Activated CD4-positive, alpha-beta T cell treated with anti-CD3 and anti-CD28 coated beads, Interleukin-2, amount 10 ng/mL, durations not matched to agents 24 days and 14 days (primary cell): Measurements from ENCODE around the gene SAMSN1. TPM values are rescaled to one million over a fixed set of nuclear protein-coding genes. Genes with fewer than 3 reads are reported as not detected.

Source experiments
- DNase-seq: peaks from one replicate; pipeline ENCODE4 v3.0.0; 2022
- H3K27ac Mint-ChIP-seq: one replicate; pipeline ENCODE4 v1.8.0; 2022; ENCODE audit warnings: mild to moderate bottlenecking, mixed read lengths
- H3K27me3 Mint-ChIP-seq: one replicate; pipeline ENCODE4 v1.8.0; 2022; ENCODE audit warnings: mixed read lengths
- H3K36me3 Mint-ChIP-seq: one replicate; pipeline ENCODE4 v1.8.0; 2022; ENCODE audit warnings: low read depth, mild to moderate bottlenecking, mixed read lengths
- H3K4me1 Mint-ChIP-seq: one replicate; pipeline ENCODE4 v1.8.0; 2021; ENCODE audit warnings: mixed read lengths
- H3K4me3 Mint-ChIP-seq: one replicate; pipeline ENCODE4 v1.8.0; 2022; ENCODE audit warnings: mild to moderate bottlenecking, moderate library complexity, mixed read lengths
- H3K9me3 Mint-ChIP-seq: one replicate; pipeline ENCODE4 v1.8.0; 2021; ENCODE audit warnings: mixed read lengths
- intact Hi-C: fragments of 100-400 bp; cut with micrococcal nuclease; formaldehyde crosslinking; loops from one replicate; pipeline ENCODE4 v1.15.1; 2023
- total RNA-seq: library from RNA; stranded (reverse); gene quantifications from 2 replicates; pipeline ENCODE4 v1.2.3, GENCODE V29; 2022

Gene SAMSN1
- total RNA-seq, result 86.4 and 92.7 TPM in 2 replicates

DNA sequence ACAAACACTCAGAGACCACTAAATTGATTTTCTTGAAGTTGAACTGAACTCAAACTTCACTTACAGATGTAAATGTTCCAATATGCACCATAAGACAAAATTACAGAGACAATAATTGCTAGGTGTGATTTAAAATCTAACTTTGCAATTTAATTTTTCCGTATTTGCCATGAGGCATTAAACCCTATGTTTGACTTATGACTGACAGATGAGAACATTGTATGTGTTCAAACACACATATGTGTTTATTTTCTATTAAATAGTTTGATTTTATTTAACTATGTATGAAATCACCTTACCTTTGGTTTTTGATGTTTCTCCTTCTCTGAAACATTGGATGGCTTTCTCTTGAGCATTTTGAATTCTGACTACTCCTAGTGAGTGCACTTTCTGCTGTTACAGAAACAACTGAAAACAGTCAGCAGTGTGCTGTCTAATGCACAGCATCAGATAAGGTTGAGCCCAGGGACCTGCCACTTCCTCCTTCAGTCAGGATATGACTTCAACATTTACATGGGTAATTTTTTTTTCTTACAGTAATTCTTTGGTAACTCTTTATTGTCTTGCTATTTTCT lies at the start of gene SAMSN1:
Gene SAMSN1, minus strand, starts transcription at position 410 of the 575 bp plus-strand sequence. Its CDS starts 54 bp downstream, at position 356.
- H3K9me3 Mint-ChIP-seq, result peaks cover 12% of the 10 kb centered on the region
- H3K36me3 Mint-ChIP-seq, result peaks cover 22% of the 10 kb centered on the region
- peak; percentile 92 for DNase-seq
- H3K27ac Mint-ChIP-seq, result peak within 1 kb of the TSS; percentile 91
- intact Hi-C loops, result loop anchor here (1.0 to 5.0 kb wide), 7 partner anchors 8 to 1186 kb away; partner anchors contain the start of gene HSPA13
- H3K4me3 Mint-ChIP-seq, result peak within 1 kb of the TSS; percentile 95
- no peaks in the 10 kb centered on the region for H3K27me3 Mint-ChIP-seq
- H3K4me1 Mint-ChIP-seq, result peaks cover 52% of the 10 kb centered on the region

DNA sequence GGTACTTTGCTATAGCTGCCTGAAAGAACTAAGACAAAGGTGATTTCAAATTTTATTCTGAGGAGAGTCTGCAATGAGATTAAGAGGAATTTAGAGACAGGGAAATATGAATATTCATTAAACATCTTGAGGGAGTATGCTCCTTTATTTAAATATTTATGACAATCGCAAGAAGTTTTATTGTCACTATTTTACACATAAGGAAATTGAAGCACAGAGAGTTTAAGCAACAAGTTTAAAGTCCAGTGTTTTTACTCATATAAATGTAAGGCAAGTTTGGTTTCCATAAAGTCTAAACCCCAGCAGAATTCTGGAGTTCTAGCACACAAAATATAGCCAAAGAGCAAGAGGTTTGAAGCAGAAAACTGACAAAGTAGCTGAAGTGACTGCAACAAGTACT lies 49.3 kb upstream of the SAMSN1 start:
- H3K4me1 Mint-ChIP-seq, result peaks cover 20% of the 10 kb centered on the region
- H3K27ac Mint-ChIP-seq, result no peak overlapping the region
- peaks cover 20% of the 10 kb centered on the region for H3K36me3 Mint-ChIP-seq
- H3K27me3 Mint-ChIP-seq, result no peaks in the 10 kb centered on the region
- H3K4me3 Mint-ChIP-seq, result no peak overlapping the region
- intact Hi-C loops, result no loop called here
- no peak for DNase-seq
- peaks cover 27% of the 10 kb centered on the region for H3K9me3 Mint-ChIP-seq

DNA sequence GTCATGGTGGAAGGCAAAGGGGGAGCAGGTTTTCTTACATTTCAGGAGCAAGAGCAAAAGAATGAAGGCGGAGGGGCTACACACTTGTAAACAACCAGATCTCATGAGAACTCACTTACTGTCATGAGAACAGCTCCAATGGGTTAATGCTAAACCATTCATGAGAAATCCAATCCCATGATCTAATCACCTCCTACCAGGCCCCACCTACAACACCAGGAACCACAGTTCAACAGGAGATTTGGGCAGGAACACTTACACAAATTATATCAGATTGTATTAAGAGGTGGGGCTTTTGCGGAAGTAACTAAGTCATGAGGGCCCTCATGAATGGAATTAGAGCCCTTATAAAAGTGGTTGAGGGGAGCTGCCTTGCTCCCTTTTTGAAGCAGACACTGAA lies 48.9 kb upstream of the SAMSN1 start:
- Mint-ChIP-seq H3K27ac (no peak overlapping the region), H3K27me3 (no peaks in the 10 kb centered on the region), H3K36me3 (peaks cover 20% of the 10 kb centered on the region), H3K9me3 (peaks cover 27% of the 10 kb centered on the region), H3K4me3 (no peak overlapping the region), H3K4me1 (peaks cover 21% of the 10 kb centered on the region)
- intact Hi-C loops, result no loop called here
- DNase-seq, result no peak

DNA sequence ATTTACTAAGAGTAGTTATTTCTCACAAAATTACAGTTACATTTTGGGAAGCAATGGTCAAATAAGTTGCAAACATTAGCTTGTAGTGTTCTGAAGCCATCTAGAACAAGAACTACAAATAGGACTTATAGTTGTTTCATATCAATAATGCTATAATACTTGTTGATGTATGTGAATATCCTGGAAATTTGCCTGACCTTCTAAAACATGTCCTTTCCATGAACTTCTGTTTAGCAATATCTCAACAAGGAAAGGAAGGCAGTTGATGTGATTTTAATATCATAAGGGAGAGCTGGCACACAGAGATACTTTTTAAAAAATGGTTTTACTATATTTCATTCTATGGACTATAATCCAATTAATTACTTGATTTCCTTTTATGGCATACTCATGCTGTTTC lies 47.1 kb upstream of the SAMSN1 start:
- Mint-ChIP-seq H3K4me3 (no peak overlapping the region), H3K4me1 (peaks cover 26% of the 10 kb centered on the region), H3K36me3 (peaks cover 21% of the 10 kb centered on the region), H3K27me3 (no peaks in the 10 kb centered on the region), H3K27ac (no peak overlapping the region), H3K9me3 (peaks cover 25% of the 10 kb centered on the region)
- intact Hi-C loops, result loop anchor here (1.0 kb wide), 1 partner anchor 8 kb away; no protein-coding TSS in a partner anchor
- no peak for DNase-seq

DNA sequence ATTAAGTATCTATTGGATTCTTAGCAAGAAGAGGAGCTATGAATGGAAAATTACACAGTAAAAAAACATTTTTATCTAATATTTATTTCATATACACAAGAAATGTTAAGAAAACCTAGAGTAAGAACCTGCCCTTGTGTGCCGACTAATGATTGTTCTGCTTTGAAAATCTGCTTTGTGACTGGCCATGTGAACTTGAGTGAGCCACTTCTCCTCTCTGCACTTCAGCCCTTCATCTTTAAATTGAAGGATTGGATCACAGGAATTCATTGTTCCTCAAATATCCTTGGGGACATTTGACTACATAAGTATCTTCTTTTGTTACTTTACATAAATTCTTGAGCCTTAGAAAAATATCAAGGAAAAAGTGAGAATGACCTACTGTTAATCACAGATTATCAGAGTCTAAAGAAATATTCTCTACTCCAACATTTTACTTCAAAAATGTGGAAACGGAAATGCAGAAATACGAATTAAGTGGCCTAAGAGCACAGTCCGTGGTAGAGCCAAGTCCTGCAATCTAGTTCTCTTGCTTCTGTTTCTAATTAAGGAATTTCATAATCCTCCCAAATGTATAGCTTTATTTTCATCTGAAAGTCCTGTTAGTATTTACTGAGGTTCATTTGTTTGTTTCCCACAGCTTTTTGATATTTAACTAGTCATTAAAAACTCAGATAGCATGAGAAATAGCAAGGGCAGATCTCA lies 46.3 kb upstream of the SAMSN1 start:
- intact Hi-C loops, result no loop called here
- peaks cover 26% of the 10 kb centered on the region for H3K4me1 Mint-ChIP-seq
- no peaks in the 10 kb centered on the region for H3K27me3 Mint-ChIP-seq
- H3K9me3 Mint-ChIP-seq, result peaks cover 21% of the 10 kb centered on the region
- H3K4me3 Mint-ChIP-seq, result peak overlapping the region; percentile 25
- H3K27ac Mint-ChIP-seq, result peak overlapping the region; percentile 65
- no peak for DNase-seq
- peaks cover 21% of the 10 kb centered on the region for H3K36me3 Mint-ChIP-seq

DNA sequence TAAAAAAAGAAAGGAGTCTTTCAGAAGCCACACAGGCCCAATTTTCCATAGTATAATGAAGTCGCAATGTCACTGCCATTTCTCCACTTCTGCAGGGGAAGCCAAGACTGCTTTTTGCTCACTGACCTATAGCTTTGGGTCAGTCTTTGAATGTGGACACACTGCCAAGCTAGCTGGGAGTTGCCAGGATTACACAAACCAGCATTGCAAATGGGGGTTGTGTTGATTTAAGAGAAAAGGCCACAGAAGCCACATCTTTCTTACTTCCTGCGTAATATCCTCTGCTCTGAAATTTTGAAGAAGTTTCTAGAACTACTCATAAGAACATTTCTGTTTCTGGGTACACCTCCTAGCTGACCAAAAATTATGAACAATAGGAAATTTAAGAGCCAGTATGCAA lies 45.8 kb upstream of the SAMSN1 start:
- Mint-ChIP-seq H3K4me1 (peaks cover 26% of the 10 kb centered on the region), H3K9me3 (peaks cover 15% of the 10 kb centered on the region), H3K27ac (peak overlapping the region; percentile 65), H3K27me3 (no peaks in the 10 kb centered on the region), H3K36me3 (peaks cover 19% of the 10 kb centered on the region), H3K4me3 (peak overlapping the region; percentile 36)
- intact Hi-C loops, result loop anchor here (1.0 to 2.0 kb wide), 5 partner anchors 10 to 58 kb away; no protein-coding TSS in a partner anchor
- DNase-seq, result peak; percentile 75

DNA sequence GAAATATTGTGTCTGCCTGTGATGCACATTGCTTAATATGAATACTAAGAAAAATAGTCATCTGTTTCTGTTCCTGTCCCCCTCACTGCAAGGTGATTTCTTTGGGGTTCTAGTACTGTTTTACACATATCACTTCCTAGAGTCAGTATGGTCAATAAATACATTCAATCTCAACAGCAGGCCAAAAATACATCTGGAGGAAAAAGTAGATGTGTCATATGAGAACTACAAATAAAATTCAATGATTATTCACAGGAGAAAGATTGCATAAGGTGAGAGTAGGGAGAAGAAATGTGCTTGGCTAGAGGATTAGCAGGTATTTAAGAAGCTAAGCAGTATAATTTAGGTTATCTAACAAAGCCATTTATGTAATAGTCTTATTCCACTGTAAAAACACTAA lies 45.3 kb upstream of the SAMSN1 start:
- peak overlapping the region; percentile 36 for H3K4me3 Mint-ChIP-seq
- peak overlapping the region; percentile 65 for H3K27ac Mint-ChIP-seq
- peaks cover 14% of the 10 kb centered on the region for H3K9me3 Mint-ChIP-seq
- peaks cover 17% of the 10 kb centered on the region for H3K36me3 Mint-ChIP-seq
- H3K27me3 Mint-ChIP-seq, result no peaks in the 10 kb centered on the region
- peaks cover 30% of the 10 kb centered on the region for H3K4me1 Mint-ChIP-seq
- peak; percentile 23 for DNase-seq
- intact Hi-C loops, result loop anchor here (1.0 to 2.0 kb wide), 5 partner anchors 9 to 57 kb away; no protein-coding TSS in a partner anchor

DNA sequence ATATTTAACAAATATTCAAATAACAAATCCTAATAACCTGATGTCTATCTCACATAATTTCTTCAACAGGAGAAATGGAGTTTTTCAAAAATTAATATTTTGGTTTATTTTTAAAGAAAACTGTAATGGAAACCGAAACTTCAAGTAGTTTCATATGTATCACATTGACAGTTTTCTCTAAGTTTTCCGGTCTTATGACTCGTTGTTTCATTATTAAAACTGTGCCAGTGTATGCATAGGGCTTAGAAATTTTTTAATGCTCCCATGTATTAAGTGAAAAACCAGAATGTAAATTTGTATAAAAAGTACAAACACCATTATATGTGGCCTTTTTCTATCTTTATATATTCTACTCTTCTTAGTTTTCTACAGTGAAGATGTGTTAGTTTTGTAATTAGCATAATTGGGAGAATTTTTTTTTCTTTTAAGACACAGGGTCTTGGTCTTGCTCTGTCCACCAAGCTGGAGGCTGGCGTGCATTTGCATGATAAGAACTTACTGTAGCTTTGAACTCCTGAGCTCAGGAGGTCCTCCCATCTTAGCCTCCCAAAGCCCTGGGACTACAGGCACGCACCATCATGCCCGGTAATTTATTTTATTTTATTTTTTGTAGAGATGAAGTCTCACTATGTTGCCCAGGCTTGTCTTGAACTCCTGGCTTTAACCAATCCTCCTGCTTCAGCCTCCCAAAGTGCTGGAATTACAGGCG lies 43.9 kb upstream of the SAMSN1 start:
- H3K27ac Mint-ChIP-seq, result peak overlapping the region; percentile 74
- peak; percentile 57 for DNase-seq
- peak overlapping the region; percentile 38 for H3K4me3 Mint-ChIP-seq
- intact Hi-C loops, result loop anchor here (1.0 to 2.0 kb wide), 4 partner anchors 17 to 41 kb away; no protein-coding TSS in a partner anchor
- H3K9me3 Mint-ChIP-seq, result peaks cover 15% of the 10 kb centered on the region
- H3K4me1 Mint-ChIP-seq, result peaks cover 32% of the 10 kb centered on the region
- H3K36me3 Mint-ChIP-seq, result peaks cover 13% of the 10 kb centered on the region
- H3K27me3 Mint-ChIP-seq, result no peaks in the 10 kb centered on the region

DNA sequence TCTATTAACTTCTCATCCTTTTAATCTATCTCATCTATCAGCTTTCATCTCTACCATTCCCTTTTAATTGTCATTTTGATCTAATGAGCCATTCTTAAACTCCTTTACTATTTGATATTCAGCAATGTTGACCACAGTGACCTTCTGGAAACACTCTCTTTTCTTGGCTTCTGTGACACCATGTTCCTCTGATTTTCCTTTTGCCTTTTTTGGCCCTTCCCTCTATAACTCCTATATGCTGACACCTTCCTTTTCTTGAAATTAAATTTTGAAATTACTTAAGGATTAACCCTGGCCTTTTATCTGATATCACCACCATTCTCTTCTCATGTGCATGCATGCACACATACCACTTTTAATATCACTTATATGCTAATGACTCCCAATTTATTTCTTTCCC lies 41.2 kb upstream of the SAMSN1 start:
- Mint-ChIP-seq H3K4me1 (peaks cover 38% of the 10 kb centered on the region), H3K27ac (no peak overlapping the region)

DNA sequence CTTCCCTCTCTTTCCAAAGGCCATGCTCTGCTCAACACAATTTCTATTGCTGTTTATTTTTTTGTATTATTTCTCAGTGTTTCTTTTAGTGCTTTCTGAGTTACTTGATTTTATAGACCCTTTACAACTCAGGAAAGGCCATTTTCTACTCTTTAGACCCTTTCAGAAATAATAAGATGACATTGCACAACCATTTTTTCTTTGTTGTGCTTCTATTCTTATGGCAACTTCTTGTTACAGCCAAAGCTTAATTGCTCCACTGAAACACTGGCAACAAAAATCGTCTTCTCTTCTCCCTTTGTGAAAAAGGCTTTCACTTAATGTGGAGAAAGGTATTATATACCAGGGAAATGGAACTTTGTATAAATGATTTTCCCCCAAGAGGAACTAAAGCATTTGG lies 39.0 kb upstream of the SAMSN1 start:
- Mint-ChIP-seq H3K9me3 (peaks cover 15% of the 10 kb centered on the region), H3K4me3 (no peak overlapping the region), H3K27ac (no peak overlapping the region), H3K4me1 (peaks cover 31% of the 10 kb centered on the region), H3K36me3 (peaks cover 7% of the 10 kb centered on the region), H3K27me3 (no peaks in the 10 kb centered on the region)
- peak; percentile 16 for DNase-seq
- intact Hi-C loops, result no loop called here

More for the DNA sequence above, 41.2 kb upstream of the SAMSN1 start:
- Mint-ChIP-seq H3K27me3 (no peaks in the 10 kb centered on the region), H3K9me3 (peaks cover 9% of the 10 kb centered on the region), H3K4me3 (no peak overlapping the region), H3K36me3 (peaks cover 10% of the 10 kb centered on the region)
- DNase-seq, result peak; percentile 14
- intact Hi-C loops, result no loop called here

DNA sequence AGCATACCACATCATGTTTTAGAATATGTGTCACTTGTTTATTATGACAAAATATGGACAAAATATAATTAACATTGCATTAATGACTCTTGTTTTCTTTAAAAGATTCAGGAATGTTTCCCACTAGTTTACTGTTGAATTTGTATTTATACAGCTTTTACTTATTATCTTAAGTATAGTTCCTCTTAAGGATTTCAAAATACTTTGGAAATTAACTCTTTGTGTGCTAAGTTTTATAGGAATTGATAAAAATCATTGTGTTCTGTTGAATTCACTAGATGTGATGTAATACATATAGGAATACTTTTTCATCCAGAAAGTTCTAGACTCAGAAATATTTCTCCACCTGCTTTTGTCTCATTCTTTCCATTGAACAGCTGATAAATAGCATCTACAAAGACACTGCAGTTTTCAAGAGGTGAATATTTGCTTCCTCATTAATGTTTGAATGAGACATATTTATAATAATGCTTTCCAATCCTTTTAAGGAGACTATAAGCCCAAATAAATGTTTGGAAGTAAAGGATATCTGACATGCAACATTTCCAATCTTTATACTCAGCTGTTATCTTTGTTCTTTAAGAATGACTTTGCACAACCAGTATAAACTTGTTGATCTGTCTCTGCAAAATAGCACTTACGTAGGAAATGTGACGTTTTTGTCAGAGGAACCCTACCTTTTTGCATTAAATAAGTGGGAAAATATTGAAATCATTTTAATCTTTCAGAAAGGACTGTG lies 38.4 kb upstream of the SAMSN1 start:
- Mint-ChIP-seq H3K9me3 (peaks cover 19% of the 10 kb centered on the region), H3K4me3 (no peak overlapping the region), H3K4me1 (peaks cover 30% of the 10 kb centered on the region), H3K27me3 (no peaks in the 10 kb centered on the region), H3K27ac (no peak overlapping the region), H3K36me3 (peaks cover 7% of the 10 kb centered on the region)
- intact Hi-C loops, result no loop called here
- peak; percentile 12 for DNase-seq

DNA sequence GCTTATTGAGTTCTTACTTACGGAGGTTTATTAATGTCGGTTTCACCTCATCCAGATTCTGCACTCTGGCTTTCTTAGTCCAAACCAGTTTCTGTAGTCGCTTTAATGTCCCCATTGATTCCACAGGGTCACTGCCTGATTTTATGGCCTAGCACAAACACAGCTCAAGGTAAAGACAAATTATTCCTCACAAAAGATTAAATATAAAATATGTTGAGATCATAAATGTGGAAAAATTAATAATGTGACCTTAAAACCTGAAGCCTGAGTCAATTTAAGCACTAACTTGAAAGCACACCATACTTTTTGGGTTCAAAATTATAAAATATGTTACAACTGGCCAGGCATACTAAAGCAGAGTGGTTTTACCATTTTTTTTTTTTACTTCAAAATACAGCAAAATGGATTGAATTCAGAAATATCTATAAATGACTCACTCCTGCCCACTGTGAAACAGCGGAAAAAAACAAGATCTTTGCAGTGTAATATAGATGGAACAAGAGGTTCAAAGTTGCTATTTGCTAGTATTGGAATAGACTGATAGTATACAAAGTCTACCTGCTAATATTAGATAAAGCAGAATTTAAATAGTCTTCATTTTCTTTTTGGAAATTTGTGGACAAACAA lies 37.6 kb upstream of the SAMSN1 start:
- Mint-ChIP-seq H3K36me3 (peaks cover 7% of the 10 kb centered on the region), H3K4me3 (no peak overlapping the region), H3K4me1 (peaks cover 29% of the 10 kb centered on the region), H3K27ac (no peak overlapping the region), H3K9me3 (peaks cover 19% of the 10 kb centered on the region), H3K27me3 (no peaks in the 10 kb centered on the region)
- intact Hi-C loops, result no loop called here
- DNase-seq, result peak; percentile 34
